HG02623 (cell line): ENCODE measurements around the gene ARL2BP.
"Not testable (repeated sequence)": the region's sequence is repeated elsewhere in the genome, so short reads cannot be mapped to it uniquely, and the experiment has no call there.

Experiments
- ATAC-seq: cut with Tn5 transposase; IDR thresholded peaks from one replicate; pipeline ENCODE4 v1.9.1; 2021; ENCODE audit warnings: moderate library complexity; ENCODE audit not compliant: unreplicated experiment

Gene ARL2BP

DNA sequence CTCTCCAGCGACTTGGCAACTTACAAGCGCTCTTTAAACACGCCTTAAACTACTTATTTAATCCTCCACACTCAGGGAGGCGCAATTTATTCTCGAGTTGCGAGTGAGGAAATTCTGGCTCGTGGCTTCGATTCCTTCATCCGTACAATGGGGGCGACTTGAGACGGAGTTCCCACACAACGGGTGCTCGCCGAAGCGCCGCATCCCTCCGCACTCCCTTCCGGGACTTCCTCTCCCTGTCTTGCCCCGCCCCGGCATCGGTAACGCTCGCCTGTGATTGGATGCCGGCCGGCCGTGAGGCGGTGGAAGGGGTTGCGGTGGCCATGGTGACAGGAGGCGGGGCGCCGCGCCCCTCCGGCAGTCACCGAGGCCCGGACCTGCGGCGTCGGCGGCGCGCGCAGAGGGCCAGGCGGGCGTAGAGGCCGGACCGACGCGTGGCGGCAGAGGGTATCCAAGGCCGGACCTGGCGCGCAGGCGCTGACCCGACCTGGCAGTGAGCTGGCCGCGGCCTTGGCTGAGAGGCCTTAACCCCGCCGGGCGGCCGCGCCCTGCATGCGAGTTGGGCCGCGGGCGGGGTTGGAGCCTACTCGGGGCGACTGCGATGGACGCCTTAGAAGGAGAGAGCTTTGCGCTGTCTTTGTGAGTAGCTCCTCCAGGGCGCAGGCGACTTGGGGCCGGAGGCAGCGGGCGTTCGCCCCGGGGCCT, at the start of gene ARL2BP:
Gene ARL2BP, plus strand, starts transcription at position 493 of the 705 bp plus-strand sequence. Its CDS starts 109 bp downstream, at position 602.
- peak; percentile 92 for ATAC-seq

DNA sequence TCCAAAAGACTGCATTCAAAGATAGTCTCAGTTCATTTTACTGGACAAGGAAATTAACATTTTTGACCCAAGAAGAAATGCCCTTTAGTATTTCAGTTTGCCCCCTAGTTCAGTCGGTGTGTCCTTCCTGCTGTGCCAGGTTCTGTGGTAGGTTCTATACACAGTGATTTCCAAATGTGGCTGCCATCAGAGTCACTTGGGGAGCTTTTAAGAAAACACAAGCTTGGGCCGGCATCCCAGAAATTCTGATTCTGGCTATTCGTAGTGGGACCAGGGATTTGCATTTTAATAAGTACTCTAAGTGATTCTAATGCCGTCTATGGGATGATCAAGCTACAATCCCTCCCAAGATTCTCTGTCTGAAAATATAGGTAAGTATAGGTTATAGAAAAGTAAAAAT, 48.8 kb upstream of the ARL2BP start:
- no peak for ATAC-seq

DNA sequence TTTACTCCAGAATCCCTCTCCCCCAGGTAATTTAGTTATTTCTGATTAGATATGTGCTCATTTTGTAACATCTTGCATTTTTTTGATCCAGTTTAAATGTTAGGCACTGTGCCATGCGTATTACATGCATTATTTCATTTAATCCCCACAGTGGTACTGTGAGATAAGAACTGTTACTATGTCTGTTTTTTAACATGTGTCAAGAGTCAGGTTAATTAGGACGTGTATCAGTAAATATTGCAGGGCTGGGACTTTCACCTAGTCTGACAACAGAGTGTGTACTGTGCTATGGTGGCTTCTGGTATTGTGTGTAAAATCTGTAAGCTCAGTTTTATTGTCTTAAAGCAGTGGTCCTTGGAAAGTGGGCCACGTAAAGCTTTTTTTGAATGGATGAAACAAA, 48.3 kb upstream of the ARL2BP start:
- no peak for ATAC-seq

DNA sequence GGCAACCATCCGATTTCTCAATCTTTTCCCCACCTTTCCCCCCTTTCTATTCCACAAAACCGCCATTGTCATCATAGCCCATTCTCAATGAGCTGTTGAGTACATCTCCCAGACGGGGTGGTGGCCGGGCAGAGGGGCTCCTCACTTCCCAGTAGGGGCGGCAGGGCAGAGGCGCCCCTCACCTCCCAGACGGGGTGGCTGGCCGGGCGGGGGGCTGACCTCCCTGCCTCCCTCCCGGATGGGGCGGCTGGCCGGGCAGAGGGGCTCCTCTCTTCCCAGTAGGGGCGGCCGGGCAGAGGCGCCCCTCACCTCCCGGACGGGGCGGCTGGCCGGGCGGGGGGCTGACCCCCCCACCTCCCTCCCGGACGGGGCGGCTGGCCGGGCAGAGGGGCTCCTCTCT, 44.7 kb upstream of the ARL2BP start:
- not testable (repeated sequence) for ATAC-seq

DNA sequence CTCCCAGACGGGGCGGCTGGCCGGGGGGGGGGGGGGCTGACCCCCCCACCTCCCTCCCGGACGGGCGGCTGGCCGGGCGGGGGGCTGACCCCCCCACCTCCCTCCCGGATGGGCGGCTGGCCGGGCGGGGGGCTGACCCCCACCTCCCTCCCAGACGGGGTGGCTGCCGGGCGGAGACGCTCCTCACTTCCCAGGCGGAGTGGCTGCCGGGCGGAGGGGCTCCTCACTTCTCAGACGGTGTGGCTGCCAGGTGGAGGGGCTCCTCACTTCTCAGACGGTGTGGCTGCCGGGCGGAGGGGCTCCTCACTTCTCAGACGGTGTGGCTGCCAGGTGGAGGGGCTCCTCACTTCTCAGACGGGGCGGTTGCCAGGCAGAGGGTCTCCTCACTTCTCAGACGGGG, 44.1 kb upstream of the ARL2BP start:
- not testable (repeated sequence) for ATAC-seq

DNA sequence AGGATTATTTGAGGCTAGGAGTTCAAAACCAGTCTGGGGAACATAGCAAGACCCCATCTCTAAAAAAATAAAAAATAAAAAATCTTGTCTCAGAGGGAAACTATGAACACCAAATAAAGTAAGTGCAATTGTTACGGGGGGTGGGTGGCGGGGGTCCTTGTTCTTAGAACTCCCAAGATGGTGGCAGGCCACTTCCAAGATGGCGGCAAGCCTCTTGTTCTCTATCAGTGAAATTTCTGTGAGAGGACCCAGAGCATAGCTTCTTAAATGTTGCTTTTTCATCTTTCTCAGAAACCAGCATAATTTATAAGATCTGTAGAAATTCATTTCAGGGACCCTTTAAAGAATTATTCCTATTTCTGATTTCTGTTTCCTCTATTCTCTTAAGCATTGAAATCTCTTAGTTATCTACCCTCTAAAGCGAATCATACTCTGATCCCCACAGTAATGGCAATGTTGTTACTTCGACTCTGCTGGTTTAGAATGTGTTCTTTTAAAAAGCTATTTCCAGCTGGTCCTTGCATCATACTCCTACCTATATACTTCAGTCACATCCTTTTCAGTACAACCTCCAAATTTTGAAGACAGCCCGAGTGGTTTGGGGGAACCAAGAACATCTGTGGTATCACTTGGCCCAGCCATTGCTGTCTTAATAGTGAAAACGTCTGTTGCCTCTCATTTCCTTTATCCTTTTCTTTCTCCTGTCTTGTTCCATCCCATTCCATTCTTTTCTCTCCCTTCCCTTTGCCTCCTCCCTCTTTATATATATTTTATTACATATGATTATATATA, 42.8 kb upstream of the ARL2BP start:
- no peak for ATAC-seq

DNA sequence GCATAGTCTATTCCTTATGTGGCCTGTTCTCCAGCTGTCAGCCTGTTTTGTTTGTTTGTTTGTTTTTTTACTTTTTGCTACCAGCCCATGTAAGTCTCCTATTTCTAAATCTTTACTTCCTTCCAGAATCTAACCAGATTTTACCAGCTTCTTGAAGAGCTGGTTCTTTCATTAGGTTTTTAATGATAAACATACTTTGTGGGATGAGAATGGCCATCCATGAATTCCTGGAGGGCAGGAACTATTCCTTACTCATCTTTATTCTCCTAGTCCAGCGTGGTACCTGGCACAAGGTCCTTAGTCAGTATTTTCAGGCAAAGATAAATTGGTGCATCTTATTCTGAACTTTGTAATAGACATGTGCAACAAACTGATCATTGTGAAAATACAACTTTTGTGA, 41.6 kb upstream of the ARL2BP start:
- ATAC-seq, result no peak

DNA sequence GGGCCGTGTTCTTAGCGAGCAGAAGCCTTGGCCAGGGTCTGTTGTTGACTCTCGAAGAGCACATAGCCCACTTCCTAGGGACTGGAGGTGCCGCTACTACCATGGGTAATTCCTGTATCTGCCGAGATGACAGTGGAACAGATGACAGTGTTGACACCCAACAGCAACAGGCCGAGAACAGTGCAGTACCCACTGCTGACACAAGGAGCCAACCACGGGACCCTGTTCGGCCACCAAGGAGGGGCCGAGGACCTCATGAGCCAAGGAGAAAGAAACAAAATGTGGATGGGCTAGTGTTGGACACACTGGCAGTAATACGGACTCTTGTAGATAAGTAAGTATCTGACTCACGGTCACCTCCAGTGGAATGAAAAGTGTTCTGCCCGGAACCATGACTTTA, 40.4 kb upstream of the ARL2BP start:
- no peak for ATAC-seq

DNA sequence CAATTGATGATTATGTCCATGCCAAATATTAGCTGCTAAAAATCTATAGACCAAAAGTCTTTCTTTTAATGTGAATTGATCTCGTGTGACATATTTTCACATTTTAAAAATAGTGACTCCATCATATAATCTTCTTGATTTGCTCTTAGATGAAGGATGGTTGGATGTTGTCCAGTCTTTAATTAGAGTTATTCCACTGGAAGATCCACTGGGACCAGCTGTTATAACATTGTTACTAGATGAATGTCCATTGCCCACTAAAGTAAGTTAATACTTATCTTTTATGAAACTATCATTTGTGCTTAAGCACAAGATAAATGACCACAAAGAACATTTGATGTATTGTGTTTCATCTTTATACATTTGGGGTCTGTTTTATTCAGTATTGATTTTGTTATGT, 36.1 kb upstream of the ARL2BP start:
- ATAC-seq, result no peak

DNA sequence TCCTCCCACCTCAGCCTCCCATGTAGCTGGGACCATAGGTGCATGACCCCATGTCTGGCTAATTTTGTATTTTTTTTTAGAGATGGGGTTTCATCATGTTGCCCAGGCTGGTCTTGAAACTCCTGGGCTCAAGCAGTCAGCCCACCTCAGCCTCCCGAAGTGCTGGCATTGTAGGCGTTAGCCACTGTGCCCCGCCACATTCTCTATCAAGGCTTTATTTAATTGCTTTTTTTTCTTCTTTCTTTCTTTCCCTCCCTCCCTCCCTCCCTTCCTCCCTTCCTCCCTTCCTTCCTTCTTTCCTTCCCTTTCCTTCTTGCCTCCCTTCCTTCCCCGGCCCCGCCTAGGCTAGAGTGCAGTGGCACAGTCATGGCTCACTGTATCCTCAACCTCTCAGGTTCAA, 35.3 kb upstream of the ARL2BP start:
- ATAC-seq, result no peak

DNA sequence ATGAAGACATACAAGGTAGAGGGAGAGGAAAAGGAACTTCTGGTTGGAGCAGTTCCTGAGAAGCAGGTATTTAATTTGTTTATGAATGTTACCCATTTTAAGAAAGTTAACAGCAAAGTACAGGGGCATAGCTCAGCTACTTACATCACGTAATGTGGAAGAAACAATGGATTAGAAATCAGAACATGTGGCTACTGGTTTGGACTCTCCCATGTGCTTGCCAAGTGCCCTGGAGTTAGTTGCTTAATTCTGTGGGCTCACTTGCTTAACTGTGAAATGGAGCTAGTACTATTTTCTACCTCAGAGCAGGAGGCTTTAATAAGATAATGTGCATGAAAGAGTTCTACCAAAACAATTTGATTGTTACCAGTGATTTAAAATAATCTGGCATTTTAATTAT, 31.6 kb upstream of the ARL2BP start:
- ATAC-seq, result no peak

DNA sequence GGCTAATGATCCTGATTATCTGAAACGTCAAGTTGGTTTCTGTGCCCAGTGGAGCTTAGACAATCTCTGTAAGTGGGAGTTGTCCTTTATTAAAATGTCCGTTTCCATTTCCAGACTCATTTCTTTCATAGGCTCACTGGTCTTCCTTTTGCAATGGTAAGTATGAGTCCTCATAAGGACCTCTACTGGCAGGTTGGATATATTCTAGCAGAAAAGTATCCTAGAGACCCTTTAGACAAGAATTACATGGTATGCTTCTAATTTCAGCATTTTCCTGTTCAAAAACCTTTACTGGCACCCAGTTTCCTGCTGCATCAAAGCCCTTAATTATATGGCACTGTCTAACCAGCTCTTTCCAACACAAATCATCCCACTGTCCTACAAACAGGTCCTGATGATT, 28.1 kb upstream of the ARL2BP start:
- ATAC-seq, result no peak

DNA sequence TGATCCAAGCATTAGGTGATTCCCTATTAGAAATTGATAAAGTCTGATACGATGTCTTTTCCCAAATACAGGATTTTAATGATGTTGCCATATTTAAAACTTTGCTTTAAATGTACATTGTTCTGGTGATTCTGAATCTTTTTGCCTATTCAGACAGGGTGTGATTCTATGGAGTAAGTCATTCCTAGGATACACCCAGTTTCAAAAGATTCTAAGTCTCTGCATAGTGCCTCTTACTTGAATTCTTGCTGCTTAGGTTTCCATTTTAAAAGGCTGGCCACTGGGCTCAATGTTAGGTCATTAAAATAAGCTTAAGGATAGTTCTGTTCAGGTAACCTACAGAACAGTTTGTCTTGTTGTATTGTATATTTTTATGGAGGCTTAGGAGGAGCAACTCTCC, 22.0 kb upstream of the ARL2BP start:
- no peak for ATAC-seq

DNA sequence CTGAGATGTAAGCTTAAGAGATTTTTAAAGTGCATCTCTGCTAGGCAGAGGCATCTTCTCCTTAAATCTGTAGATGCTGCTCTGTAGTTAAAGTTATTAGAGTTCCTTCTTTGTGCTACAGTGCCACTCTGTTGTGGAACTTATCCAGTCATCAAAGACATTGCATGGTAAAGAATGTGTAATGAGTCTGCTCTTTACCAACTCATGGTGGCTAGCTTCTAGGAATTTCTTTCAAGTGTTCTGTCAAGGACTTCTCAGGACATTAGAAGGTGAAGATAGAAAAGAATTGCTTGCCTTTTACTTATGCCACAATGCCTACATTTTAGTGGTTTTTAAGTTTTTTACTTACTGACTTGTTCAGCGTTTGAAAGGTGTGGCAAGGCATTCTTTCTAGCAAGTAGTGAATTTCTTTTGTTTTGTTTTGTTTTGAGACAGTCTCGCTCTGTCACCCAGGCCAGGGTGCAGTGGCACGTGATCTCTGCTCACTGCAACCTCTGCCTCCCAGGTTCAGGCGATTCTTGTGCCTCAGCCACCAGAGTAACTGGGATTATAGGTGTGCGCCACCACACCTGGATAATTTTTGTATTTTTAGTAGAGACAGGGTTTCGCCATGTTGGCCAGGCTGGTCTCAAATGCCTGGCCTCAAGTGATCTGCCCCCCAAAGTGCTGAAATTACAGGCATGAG, 20.3 kb upstream of the ARL2BP start:
- ATAC-seq, result no peak

DNA sequence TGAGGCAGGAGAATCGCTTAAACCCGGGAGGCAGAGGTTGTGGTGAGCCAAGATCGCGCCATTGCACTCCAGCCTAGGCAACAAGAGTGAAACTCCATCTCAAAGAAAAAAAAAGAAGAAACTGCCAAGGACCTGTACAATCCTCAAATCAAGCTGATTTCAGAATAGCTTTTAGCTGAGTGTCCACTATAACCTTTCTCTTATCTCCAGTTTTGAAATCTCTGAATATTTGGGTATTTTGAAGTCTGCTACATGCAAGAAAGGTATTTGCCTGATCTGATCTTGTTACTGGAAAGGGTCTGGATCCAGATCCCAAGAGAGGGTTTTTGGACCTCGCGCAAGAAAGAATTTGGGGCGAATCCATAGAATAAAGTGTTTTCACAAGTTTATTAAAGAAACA, 19.1 kb upstream of the ARL2BP start:
- no peak for ATAC-seq

DNA sequence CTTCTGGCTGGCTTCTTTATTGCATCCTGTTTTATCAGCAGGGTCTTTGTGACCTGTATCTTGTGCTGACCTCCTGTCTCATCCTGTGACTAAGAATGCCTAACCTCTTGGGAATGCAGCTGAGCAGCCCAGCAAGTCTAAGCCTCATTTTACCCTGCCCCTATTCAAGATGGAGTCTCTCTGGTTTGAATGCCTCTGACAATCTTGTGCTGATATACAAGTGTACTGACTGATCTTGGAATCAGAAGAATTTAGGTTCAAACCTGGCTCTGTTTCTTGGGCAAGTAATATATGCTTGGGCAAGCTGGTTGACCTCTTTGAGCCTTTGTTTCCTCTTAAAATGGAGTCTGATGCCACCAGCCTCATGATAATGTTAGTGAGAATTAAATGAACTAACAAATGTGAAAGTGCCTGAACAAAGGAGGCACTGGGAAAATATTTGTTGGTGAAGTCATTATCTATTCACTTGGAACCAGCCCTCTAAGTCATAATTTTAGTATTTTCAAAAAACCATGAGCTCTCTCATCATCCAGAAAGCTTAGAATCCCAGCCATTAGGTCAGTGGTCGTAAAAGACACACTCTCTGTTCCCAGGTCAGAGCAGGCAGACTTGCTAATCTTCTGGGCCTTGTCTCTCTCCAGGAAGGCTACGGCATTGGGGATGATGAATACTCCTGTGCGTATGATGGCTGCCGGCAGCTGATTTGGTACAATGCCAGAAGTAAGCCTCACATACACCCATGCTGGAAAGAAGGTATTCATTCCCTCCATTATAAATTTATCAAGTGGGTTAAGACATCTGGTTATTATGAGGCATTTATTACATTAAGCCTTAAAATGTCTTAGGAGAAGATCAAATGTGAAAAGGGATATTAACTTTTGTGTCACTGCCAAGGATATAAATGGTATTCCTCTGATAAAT, 18.1 kb upstream of the ARL2BP start:
- ATAC-seq, result no peak

DNA sequence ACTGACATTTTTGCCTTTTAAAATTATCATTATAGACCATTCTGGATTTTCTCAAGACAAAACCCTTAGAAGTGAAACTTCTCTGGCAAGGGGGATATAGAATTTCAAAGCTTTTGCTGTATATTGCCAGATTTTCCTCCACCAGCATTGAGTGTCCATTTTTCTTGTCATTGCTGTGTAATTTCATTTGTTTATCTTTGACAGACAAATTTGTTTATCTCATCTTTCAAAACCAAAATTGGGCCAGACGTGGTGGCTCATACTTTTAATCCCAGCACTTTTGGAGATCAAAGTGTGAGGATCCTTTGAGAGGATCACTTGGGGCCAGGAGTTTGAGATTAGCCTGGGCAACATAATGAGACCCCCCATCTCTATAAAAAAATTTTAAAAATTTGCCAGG, 16.0 kb upstream of the ARL2BP start:
- no peak for ATAC-seq

DNA sequence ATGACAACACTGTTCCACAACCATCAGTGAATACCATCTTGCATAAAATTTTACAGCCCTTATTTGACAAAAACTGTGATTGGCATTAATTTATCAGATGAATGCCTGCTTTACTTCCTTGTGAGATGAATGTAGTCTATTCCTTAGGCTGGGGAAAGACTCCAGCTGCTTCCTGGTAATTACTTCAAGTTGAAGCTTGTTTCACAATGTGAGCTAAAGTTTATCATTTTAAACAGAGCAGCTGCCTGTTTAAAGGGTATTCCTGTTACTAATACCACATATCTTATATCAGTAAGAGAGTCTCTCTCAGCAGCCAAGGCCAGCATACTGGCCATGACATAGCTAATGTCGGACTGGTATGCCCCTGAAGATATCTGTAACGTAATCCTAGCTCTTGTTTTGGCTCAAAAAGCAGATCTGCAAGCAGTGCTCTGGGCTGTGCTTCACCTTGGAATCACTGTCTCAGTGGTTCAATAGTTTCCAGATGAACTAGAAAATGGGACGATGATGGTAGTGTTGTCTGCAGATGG, 13.2 kb upstream of the ARL2BP start:
- no peak for ATAC-seq

DNA sequence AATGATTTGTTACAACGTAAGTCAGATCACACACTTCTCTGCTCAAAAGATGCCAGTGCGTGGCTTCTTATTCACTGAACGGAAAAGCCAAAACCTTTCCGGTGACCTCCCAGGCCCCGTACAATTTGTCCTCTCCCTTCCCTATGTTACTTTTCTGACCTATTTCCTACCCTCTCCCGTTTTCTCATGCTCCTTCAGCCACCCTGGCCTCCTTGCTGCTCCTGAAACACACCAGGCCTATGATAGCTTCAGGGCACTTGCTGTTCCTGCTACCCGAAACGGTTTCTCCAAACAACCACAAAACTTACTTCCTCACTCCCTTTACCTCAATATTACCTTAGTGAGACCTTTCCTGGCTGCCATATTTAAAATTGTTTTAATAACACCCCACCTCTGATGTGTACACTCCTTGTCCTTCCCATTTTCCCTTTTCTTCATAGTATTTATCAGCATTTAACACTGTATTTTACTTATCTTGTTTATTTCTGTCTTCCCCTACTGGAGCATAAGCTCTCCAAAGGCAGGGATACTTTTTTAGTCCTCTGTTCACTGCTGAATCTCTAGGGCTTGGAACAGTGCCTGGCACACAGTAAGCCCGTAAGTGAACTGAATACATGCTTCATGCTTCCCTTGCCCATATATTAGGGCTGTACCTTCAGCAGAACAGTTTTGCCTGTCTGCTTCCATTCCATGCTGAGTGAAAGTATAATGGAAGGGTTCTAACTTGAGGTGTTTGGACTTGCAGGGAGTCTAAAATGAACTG, 10.9 kb upstream of the ARL2BP start:
- ATAC-seq, result no peak

DNA sequence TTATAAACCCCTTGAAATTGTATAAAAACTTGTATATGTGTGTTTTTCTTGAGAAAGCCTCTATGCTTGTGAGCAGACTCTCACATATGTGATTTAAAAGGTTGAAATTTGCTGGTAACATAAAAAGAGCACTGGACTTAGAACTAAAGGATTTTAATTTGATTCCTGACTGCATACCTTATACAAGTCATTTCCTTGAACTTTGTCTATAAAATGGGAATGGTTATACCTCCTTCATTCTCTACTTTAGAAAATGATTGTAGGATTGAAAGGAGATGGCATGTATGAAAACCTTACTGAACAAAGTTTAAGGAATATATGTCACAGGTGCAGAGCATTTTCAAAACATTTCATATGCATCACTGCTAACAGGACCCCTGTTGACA, 10.4 kb upstream of the ARL2BP start:
- no peak for ATAC-seq
